ENCODE data around the gene IGSF1.

- TF ChIP-seq, protein P1, sequence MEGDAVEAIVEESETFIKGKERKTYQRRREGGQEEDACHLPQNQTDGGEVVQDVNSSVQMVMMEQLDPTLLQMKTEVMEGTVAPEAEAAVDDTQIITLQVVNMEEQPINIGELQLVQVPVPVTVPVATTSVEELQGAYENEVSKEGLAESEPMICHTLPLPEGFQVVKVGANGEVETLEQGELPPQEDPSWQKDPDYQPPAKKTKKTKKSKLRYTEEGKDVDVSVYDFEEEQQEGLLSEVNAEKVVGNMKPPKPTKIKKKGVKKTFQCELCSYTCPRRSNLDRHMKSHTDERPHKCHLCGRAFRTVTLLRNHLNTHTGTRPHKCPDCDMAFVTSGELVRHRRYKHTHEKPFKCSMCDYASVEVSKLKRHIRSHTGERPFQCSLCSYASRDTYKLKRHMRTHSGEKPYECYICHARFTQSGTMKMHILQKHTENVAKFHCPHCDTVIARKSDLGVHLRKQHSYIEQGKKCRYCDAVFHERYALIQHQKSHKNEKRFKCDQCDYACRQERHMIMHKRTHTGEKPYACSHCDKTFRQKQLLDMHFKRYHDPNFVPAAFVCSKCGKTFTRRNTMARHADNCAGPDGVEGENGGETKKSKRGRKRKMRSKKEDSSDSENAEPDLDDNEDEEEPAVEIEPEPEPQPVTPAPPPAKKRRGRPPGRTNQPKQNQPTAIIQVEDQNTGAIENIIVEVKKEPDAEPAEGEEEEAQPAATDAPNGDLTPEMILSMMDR (IDR thresholded peaks at IDR 0.05): no peak
- no peak for TF ChIP-seq EZH2 (IDR thresholded peaks at IDR 0.05)
Observed at GRCh38 chrX:131225078-131225477, 64.0 kb downstream of the IGSF1 start.
